ENCODE data around the gene LY6G6C.

DNA sequence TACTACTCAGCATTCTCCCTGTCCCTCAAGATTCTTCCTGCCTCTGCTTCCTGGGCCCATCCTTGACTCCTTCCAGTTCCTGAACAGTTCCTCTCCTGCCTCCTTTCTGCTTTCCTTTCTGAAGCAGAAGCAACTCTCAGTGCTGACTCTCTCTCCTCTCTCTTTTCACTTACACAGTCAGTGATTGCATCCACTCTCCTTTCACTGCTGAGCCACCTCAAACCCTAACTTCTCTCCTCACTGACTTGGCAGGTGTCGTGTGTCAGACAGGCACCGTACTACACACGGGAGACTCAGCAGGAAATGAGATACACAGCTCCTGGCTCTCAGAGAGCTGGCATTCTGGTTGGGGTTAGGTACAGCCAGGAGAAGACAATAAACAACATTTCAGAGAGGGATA lies 24.0 kb downstream of the LY6G6C start:
- TF ChIP-seq POLR2A (IDR thresholded peaks at IDR 0.05) (no peak), POLR2AphosphoS5 (IDR thresholded peaks at IDR 0.05) (no peak)
- TF ChIP-seq, protein P1, sequence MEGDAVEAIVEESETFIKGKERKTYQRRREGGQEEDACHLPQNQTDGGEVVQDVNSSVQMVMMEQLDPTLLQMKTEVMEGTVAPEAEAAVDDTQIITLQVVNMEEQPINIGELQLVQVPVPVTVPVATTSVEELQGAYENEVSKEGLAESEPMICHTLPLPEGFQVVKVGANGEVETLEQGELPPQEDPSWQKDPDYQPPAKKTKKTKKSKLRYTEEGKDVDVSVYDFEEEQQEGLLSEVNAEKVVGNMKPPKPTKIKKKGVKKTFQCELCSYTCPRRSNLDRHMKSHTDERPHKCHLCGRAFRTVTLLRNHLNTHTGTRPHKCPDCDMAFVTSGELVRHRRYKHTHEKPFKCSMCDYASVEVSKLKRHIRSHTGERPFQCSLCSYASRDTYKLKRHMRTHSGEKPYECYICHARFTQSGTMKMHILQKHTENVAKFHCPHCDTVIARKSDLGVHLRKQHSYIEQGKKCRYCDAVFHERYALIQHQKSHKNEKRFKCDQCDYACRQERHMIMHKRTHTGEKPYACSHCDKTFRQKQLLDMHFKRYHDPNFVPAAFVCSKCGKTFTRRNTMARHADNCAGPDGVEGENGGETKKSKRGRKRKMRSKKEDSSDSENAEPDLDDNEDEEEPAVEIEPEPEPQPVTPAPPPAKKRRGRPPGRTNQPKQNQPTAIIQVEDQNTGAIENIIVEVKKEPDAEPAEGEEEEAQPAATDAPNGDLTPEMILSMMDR (IDR thresholded peaks at IDR 0.05), result no peak

Data from gastroesophageal sphincter (tissue), 3 donors.